ENCODE data around the gene ILRUN. TPM values are rescaled to one million over a fixed set of nuclear protein-coding genes. Genes with fewer than 3 reads are reported as not detected.
"Not testable (repeated sequence)": the region's sequence is repeated elsewhere in the genome, so short reads cannot be mapped to it uniquely, and the experiment has no call there.

ILRUN gene
- 10 to 100 TPM; 66.1 to 73.8 TPM for total RNA-seq

DNA sequence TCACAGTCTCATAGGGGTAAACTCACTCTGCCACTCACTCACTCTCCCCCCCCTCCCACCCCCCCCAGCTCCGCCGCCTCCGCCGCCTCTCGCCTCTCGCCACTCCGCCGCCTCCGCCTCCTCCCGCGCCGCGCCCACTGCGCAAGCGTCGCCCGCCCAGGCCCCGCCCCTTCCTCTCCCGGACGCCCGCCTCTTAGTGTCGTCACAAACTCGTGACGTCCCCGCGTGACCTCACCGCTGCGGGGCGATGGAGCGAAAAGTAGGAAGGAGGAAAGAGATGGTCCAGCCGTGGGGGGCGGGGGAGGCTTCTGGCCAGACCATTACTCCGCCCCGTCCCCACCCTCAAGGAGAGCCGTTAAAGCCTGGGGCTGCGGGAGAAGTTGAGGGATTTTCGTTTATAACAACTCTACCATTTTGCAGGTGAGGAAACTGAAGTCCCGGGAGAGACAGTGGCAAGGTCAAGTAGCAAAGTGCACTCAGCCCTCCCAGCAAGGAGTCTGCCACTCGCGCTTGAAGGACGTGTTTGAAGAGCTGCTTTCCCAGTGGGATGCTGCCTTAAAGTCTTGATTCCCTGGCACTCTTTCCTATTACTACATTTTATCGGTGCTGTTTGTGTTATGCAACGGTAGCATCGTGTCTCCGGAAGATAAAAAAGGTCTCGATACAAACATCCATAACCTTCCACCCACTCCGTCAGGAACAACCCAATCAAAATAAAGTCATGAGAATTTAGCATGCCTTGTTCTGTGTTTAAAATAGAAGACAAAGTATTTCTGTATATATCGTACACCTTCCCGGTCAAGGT lies at the start of gene ILRUN:
Gene ILRUN, minus strand, starts transcription at position 29 of the 805 bp plus-strand sequence. CDS start 164 bp downstream, outside the sequence.
- ATAC-seq (ENCODE audit: low read depth) (peak; percentile 81), DNase-seq (peak; percentile 98)
- Mint-ChIP-seq H3K27ac (peak within 1 kb of the TSS; percentile 99), H3K36me3 (peaks cover 13% of the 10 kb centered on the region), H3K27me3 (no peaks in the 10 kb centered on the region), H3K9me3 (no peaks in the 10 kb centered on the region), H3K4me3 (peak within 1 kb of the TSS; percentile 98), H3K4me1 (peaks cover 30% of the 10 kb centered on the region)
- POLR2A ChIA-PET = interaction anchor here (0.5 to 2.1 kb wide), 10 partner anchors 22 to 1144 kb away, joined by 3 to 24 read pairs (median 4); partner anchors contain the start of genes BLTP3A, HMGA1, SNRPC and TAF11

DNA sequence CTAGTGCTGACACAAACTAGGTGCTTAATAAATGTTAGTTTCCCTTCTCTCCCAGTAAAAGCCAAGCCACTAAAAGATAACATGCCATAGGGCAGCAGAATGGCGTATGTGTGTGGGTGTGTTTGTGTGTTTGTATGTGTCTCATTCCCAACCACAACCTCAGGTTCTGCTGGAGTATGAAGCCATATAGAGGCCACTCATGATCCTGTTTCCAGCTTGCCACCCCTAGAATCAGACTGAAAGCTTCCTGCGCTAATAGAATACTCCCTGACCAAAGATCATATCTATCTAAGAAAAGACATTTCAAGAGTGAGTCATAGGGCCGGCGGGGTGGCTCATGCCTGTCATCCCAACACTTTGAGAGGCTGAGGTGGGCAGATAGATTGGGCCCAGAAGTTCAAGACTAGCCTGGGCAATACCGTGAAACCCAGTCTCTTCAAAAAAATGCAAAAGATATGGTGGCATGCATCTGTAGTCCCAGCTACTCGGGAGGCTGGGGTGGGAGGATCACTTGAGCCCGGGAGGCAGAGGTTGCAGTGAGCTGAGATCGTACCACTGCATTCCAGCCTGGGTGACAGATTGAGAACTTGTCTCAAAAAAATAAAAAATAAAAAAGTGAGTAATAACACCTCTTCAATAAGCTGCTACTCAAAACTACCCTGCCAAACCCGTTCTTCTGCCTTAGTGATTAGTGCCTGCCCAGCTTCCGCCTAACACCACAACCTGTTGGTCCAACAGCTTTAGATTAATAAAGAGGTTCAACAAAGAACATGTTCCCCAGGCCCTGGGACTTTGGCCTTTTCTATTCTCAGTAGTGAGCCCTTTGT lies 48.9 kb upstream of the ILRUN start:
- H3K4me1 Mint-ChIP-seq = no peaks in the 10 kb centered on the region
- no peak for DNase-seq
- no peak overlapping the region for H3K27ac Mint-ChIP-seq
- no peaks in the 10 kb centered on the region for H3K36me3 Mint-ChIP-seq
- no peaks in the 10 kb centered on the region for H3K9me3 Mint-ChIP-seq
- ATAC-seq (ENCODE audit: low read depth) = no peak
- peaks cover 2% of the 10 kb centered on the region for H3K27me3 Mint-ChIP-seq
- POLR2A ChIA-PET = interaction anchor here (0.9 kb wide), 1 partner anchor 12 kb away, joined by 3 read pairs; the partner anchor contains the start of gene SNRPC
- no peak overlapping the region for H3K4me3 Mint-ChIP-seq

DNA sequence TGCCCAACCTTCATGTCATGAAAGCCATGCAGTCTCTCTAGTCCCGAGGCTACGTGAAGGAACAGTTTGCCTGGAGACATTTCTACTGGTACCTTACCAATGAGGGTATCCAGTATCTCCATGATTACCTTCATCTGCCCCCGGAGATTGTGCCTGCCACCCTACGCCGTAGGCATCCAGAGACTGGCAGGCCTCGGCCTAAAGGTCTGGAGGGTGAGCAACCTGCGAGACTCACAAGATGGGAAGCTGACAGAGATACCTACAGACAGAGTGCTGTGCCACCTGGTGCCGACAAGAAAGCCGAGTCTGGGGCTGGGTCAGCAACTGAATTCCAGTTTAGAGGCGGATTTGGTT lies 47.7 kb upstream of the ILRUN start:
- not testable (repeated sequence) for H3K36me3 Mint-ChIP-seq

DNA sequence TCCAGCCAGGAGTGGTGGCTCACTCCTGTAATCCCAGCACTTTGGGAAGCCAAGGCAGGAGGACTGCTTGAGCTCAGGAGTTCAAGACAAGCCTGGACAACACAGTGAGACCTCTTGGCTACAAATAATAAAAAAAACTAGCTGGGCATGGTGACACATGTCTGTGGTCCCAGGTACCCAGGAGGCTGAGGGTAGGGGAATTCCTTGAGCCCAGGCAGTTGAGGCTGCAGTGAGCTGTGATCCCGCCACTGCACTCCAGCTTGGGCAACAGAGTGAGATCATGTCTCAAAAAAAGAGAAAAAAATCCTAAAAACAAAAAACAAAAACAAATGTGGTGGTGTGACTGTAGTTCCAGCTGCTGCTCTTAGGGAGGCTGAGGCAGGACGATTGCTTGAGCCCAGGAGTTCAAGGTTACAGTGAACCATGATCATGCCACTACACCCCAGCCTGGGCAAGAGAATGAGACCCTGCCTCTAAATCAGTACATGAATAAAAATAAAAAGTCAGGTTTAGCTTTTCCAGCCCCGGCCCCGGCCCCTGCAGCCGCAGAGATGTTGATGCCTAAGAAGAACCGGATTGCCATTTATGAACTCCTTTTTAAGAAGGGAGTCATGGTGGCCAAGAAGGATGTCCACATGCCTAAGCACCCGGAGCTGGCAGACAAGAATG lies 47.2 kb upstream of the ILRUN start:
- H3K36me3 Mint-ChIP-seq = no peaks in the 10 kb centered on the region
- DNase-seq (no peak), ATAC-seq (ENCODE audit: low read depth) (no peak)
- no peak overlapping the region for H3K27ac Mint-ChIP-seq
- no peak overlapping the region for H3K4me3 Mint-ChIP-seq
- H3K27me3 Mint-ChIP-seq = peaks cover 5% of the 10 kb centered on the region
- no peaks in the 10 kb centered on the region for H3K9me3 Mint-ChIP-seq
- POLR2A ChIA-PET = no interaction called here
- no peaks in the 10 kb centered on the region for H3K4me1 Mint-ChIP-seq

More for the DNA sequence above, 47.7 kb upstream of the ILRUN start:
- H3K4me1 Mint-ChIP-seq; H3K27me3 Mint-ChIP-seq; DNase-seq; H3K4me3 Mint-ChIP-seq; POLR2A ChIA-PET; ATAC-seq (ENCODE audit: low read depth); H3K27ac Mint-ChIP-seq; H3K9me3 Mint-ChIP-seq: not testable (repeated sequence)

DNA sequence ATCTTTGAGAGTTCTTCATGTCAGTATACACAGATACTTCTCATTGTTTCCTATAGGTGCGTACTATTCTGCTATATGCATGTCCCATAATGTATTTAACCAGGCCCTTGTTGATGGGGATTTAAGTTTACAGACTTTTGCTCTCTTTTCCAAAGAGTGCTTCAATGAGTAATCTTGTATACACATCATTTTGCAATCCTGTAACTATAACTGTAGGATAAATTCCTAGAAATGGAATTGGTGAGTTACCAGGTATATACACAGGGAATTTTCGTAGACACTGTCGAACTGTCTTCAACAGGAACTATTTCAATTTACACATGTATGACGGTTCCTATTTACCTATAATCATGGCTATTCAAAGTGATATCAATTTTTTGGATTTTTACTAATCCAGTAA lies 45.5 kb upstream of the ILRUN start:
- POLR2A ChIA-PET = no interaction called here
- Mint-ChIP-seq H3K4me1 (no peaks in the 10 kb centered on the region), H3K9me3 (no peaks in the 10 kb centered on the region), H3K27me3 (peaks cover 5% of the 10 kb centered on the region), H3K4me3 (no peak overlapping the region), H3K36me3 (no peaks in the 10 kb centered on the region), H3K27ac (no peak overlapping the region)
- DNase-seq (no peak), ATAC-seq (ENCODE audit: low read depth) (no peak)

DNA sequence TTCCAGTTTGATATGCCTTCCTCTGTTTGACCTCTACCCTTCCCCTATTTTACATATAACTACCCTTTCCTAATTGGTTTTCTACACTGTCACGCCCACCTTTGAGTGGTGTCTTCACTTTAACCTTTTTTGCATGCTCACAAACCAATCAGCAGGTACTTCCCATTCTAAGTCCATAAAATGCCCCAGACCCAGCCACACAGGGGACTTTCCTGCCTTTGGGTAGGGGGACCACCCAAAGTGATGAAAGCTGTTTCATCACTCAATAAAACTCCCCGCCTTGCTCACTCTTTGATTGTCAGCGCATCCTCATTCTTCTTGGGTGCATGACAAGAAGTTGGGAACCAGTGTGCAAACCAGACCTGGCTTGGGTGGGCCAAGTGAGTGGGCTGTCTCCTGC lies 40.3 kb upstream of the ILRUN start:
- H3K36me3 Mint-ChIP-seq = no peaks in the 10 kb centered on the region
- H3K9me3 Mint-ChIP-seq = no peaks in the 10 kb centered on the region
- ATAC-seq (ENCODE audit: low read depth) (no peak), DNase-seq (no peak)
- H3K27me3 Mint-ChIP-seq = peaks cover 5% of the 10 kb centered on the region
- H3K4me1 Mint-ChIP-seq = no peaks in the 10 kb centered on the region
- no peak overlapping the region for H3K27ac Mint-ChIP-seq
- H3K4me3 Mint-ChIP-seq = no peak overlapping the region
- POLR2A ChIA-PET = no interaction called here

DNA sequence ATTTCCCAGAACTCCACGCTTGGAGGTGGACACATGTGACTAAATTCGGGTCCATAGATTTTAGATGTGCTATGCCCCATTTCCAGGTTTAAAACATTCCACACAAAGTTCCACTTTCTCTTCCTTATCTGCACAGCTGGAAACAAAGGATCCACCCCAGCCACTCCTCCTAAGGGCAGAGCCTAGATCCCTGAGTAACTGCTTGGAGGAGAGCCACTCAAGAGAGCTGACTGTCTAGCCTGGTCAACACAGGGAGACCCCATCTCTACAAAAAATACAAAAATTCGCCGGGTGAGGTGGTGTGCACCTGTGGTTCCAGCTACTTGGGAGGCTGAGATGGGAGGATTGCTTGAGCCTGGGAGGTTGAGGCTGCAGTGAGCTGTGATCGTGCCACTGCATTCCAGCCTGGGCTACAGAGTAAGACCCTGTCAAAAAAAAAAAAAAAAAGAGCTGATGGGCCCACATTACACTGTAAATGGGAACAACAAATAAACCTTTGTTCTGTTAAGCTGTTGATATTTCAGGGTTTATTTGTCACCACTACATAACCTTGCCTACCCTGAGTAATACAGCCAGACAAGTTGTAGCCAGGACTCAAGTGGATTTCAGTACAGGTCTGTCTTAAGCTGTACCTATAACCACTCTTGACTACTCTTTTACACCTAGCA lies 35.0 kb upstream of the ILRUN start:
- DNase-seq (no peak), ATAC-seq (ENCODE audit: low read depth) (no peak)
- Mint-ChIP-seq H3K27me3 (no peaks in the 10 kb centered on the region), H3K27ac (no peak overlapping the region), H3K36me3 (no peaks in the 10 kb centered on the region), H3K4me3 (no peak overlapping the region), H3K4me1 (no peaks in the 10 kb centered on the region), H3K9me3 (no peaks in the 10 kb centered on the region)
- POLR2A ChIA-PET = no interaction called here

DNA sequence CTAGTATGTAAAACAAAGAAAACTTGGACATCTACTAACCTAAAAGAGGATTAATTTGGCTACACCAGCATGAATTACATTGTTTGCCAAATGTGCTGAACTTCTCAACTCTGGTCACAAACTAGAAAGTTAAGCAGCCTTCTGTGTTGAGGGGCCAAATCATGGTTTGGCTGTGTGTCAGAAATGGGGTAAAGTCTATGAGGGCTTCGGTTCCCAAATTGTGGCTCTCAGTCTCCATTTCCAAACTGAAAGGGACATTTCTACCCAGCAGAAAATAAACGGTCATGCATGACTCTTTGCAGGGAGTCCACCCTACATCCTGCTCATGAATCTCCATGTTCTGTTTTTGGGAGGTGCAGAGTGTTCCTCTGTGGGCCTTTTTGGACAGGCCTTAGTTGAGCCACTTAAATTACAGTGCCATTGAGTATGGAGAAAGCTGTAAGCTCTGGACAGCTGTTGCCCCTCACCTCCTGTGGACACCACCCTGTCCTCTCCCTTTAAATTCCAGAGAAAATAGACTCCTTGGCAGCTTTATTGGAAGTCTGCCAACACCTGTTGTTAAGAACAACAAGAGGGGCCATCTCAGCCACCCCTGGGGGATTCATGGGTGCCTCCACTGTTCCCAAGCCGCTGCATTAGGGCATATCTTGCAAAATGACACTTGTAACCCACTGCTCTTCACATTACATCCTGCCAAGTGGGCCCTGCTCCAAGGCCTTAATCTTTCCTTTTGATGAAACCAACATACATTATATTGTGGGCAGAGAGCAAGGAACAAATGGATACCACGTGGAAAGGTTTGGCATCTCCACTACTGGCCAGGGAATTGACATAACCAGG lies 33.3 kb upstream of the ILRUN start:
- Mint-ChIP-seq H3K4me1 (no peaks in the 10 kb centered on the region), H3K4me3 (no peak overlapping the region), H3K36me3 (no peaks in the 10 kb centered on the region), H3K27me3 (no peaks in the 10 kb centered on the region), H3K9me3 (peaks cover 5% of the 10 kb centered on the region), H3K27ac (no peak overlapping the region)
- DNase-seq = no peak
- ATAC-seq (ENCODE audit: low read depth) = no peak
- POLR2A ChIA-PET = no interaction called here

DNA sequence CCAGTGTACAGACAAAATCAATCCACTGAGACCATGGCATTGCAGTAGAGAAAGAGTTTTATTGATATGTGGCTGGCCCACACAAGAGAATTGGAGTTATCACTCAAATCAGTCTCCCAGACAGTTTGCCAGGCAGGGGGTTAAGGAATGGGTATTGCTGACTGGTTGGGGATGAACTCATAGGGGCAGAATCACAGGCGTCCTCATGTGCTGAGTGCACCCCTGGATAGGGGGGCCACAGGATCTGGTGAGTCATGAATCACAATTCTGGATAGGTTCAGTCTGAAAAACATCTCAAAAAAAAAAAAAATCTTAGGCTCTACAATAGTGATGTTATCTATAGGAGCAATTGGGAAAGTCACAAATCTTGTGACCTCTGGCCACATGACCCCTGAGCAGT lies 29.5 kb upstream of the ILRUN start:
- Mint-ChIP-seq H3K36me3 (no peaks in the 10 kb centered on the region), H3K4me1 (no peaks in the 10 kb centered on the region), H3K27ac (no peak overlapping the region), H3K4me3 (no peak overlapping the region), H3K27me3 (no peaks in the 10 kb centered on the region), H3K9me3 (peaks cover 5% of the 10 kb centered on the region)
- ATAC-seq (ENCODE audit: low read depth) (no peak), DNase-seq (no peak)
- POLR2A ChIA-PET = no interaction called here

DNA sequence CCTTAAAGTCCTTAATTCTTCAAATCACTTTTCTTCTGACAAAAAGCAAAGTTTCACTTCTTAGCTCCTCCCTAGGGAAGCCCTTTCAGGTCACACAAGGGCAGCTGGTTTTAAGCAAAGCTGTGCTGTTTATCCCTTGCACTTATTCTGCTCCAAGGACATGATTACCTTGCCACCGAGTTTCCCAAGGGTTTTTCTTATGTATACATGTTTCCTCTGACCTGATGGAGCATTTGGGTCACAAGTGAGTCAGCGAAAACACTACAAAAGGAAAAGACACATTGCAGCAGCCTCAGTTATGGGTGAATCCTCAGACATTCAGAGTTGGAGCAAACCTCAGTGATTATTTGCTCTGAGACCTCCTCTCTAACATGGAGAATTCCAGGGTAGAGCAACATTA lies 26.6 kb upstream of the ILRUN start:
- DNase-seq (no peak), ATAC-seq (ENCODE audit: low read depth) (no peak)
- Mint-ChIP-seq H3K27ac (no peak overlapping the region), H3K27me3 (peaks cover 3% of the 10 kb centered on the region), H3K4me1 (no peaks in the 10 kb centered on the region), H3K9me3 (peaks cover 5% of the 10 kb centered on the region), H3K4me3 (no peak overlapping the region), H3K36me3 (no peaks in the 10 kb centered on the region)
- POLR2A ChIA-PET = interaction anchor here (0.7 kb wide), 1 partner anchor 356 kb away, joined by 3 read pairs; no protein-coding TSS in a partner anchor

DNA sequence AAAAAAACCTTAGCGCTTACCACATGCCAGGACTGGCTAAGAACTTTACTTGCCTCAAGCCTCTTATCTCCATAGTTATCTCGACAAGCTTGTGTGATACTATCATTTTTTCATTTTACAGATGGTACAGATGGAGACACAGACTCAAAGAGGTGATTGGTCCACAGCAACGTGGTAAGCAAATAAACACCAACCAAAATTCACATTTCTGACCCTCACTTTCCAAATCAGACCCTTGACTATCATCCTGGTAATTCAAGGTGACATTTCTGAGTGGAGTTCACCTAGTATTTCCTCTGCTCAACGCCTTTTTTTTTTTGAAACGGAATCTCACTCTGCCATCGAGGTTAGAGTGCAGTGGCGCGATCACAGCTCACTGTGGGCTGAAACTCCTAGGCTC lies 25.9 kb upstream of the ILRUN start:
- no peak for ATAC-seq (ENCODE audit: low read depth)
- no peak overlapping the region for H3K4me3 Mint-ChIP-seq
- POLR2A ChIA-PET = interaction anchor here (0.6 kb wide), 1 partner anchor 14 kb away, joined by 3 read pairs; no protein-coding TSS in a partner anchor

DNA sequence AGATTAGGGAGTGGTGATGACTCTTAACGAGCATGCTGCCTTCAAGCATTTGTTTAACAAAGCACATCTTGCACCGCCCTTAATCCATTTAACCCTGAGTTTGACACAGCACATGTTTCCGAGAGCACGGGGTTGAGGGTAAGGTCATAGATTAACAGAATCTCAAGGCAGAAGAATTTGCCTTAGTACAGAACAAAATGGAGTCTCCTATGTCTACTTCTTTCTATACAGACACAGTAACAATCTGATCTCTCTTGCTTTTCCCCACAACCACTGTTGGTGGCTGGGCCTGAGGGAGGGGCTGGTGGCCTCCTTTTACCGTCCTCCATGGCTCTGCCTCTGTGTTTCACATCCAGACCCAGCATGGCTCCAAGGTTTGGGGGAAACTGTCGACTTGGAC lies 23.6 kb upstream of the ILRUN start:
- H3K27me3 Mint-ChIP-seq; DNase-seq; H3K9me3 Mint-ChIP-seq; H3K27ac Mint-ChIP-seq; H3K36me3 Mint-ChIP-seq; H3K4me3 Mint-ChIP-seq; ATAC-seq (ENCODE audit: low read depth); H3K4me1 Mint-ChIP-seq; POLR2A ChIA-PET: not testable (repeated sequence)

More for the DNA sequence above, 25.9 kb upstream of the ILRUN start:
- Mint-ChIP-seq H3K4me1 (no peaks in the 10 kb centered on the region), H3K9me3 (peaks cover 5% of the 10 kb centered on the region), H3K27ac (no peak overlapping the region), H3K36me3 (no peaks in the 10 kb centered on the region), H3K27me3 (peaks cover 3% of the 10 kb centered on the region)
- DNase-seq = no peak
